ENCODE data around the gene LETMD1. TPM values are rescaled to one million over a fixed set of nuclear protein-coding genes. Genes with fewer than 3 reads are reported as not detected.

Gene LETMD1
- total and polyA plus RNA-seq, 2 of the 13 experiments (the other 11 are each of a cell fraction or from before 2014, with no cell fraction given), result 43.3 to 87.7 TPM

DNA sequence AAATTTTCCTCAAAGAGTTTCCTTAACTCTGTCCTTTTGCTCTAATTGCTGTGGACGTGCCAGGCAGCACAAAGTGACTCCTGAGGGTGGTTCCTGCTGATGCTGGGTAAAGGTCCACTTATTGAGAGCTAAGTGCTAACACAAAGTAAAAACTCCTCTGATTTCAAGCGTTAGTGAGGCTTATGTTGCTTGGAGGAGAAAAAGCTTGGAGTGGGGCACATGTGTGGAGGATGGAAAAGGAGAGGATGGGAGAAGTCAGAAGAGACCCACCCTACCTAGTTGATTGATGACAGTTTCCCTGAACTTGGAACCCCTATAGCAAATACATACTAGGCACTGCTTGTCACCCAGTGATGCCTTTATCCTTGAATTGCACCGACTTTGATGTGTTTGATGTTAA lies 11.8 kb upstream of the LETMD1 start (continued):
- TF ChIP-seq, protein P1, sequence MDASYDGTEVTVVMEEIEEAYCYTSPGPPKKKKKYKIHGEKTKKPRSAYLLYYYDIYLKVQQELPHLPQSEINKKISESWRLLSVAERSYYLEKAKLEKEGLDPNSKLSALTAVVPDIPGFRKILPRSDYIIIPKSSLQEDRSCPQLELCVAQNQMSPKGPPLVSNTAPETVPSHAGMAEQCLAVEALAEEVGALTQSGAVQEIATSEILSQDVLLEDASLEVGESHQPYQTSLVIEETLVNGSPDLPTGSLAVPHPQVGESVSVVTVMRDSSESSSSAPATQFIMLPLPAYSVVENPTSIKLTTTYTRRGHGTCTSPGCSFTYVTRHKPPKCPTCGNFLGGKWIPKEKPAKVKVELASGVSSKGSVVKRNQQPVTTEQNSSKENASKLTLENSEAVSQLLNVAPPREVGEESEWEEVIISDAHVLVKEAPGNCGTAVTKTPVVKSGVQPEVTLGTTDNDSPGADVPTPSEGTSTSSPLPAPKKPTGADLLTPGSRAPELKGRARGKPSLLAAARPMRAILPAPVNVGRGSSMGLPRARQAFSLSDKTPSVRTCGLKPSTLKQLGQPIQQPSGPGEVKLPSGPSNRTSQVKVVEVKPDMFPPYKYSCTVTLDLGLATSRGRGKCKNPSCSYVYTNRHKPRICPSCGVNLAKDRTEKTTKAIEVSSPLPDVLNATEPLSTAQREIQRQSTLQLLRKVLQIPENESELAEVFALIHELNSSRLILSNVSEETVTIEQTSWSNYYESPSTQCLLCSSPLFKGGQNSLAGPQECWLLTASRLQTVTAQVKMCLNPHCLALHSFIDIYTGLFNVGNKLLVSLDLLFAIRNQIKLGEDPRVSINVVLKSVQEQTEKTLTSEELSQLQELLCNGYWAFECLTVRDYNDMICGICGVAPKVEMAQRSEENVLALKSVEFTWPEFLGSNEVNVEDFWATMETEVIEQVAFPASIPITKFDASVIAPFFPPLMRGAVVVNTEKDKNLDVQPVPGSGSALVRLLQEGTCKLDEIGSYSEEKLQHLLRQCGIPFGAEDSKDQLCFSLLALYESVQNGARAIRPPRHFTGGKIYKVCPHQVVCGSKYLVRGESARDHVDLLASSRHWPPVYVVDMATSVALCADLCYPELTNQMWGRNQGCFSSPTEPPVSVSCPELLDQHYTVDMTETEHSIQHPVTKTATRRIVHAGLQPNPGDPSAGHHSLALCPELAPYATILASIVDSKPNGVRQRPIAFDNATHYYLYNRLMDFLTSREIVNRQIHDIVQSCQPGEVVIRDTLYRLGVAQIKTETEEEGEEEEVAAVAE (CRISPR knock-in tag; IDR thresholded peaks at IDR 0.05; ENCODE audit: borderline replicate concordance), result no peak
- TF ChIP-seq SAFB2 (CRISPR knock-in tag; IDR thresholded peaks at IDR 0.05; ENCODE audit: borderline replicate concordance, low read depth) (no peak), ZFAT (CRISPR knock-in tag; conservative IDR thresholded peaks at IDR 0.05) (no peak), RBM39 (IDR thresholded peaks at IDR 0.05; ENCODE audit: low read depth, low read length, poor library complexity, severe bottlenecking) (no peak), ZNF674 (CRISPR knock-in tag; IDR thresholded peaks at IDR 0.05; ENCODE audit: low read depth) (no peak), SAP130 (CRISPR knock-in tag; IDR thresholded peaks at IDR 0.05; ENCODE audit: low read depth) (peak; percentile 51), ZNF33B (CRISPR knock-in tag; IDR thresholded peaks at IDR 0.05) (no peak), ZNF44 (CRISPR knock-in tag; IDR thresholded peaks at IDR 0.05) (no peak), NFYB (CRISPR knock-in tag; IDR thresholded peaks at IDR 0.05) (no peak), HNRNPUL1 (IDR thresholded peaks at IDR 0.05; ENCODE audit: low read depth, low read length) (no peak), ZNF547 (CRISPR knock-in tag; IDR thresholded peaks at IDR 0.05) (no peak)
- TF ChIP-seq, protein P2, sequence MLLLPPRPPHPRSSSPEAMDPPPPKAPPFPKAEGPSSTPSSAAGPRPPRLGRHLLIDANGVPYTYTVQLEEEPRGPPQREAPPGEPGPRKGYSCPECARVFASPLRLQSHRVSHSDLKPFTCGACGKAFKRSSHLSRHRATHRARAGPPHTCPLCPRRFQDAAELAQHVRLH (CRISPR knock-in tag; IDR thresholded peaks at IDR 0.05; ENCODE audit: borderline replicate concordance, low read depth), result no peak
- TF ChIP-seq, protein P3, sequence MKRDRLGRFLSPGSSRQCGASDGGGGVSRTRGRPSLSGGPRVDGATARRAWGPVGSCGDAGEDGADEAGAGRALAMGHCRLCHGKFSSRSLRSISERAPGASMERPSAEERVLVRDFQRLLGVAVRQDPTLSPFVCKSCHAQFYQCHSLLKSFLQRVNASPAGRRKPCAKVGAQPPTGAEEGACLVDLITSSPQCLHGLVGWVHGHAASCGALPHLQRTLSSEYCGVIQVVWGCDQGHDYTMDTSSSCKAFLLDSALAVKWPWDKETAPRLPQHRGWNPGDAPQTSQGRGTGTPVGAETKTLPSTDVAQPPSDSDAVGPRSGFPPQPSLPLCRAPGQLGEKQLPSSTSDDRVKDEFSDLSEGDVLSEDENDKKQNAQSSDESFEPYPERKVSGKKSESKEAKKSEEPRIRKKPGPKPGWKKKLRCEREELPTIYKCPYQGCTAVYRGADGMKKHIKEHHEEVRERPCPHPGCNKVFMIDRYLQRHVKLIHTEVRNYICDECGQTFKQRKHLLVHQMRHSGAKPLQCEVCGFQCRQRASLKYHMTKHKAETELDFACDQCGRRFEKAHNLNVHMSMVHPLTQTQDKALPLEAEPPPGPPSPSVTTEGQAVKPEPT (CRISPR knock-in tag; IDR thresholded peaks at IDR 0.05; ENCODE audit: low read depth), result no peak
- TF ChIP-seq, protein P4, sequence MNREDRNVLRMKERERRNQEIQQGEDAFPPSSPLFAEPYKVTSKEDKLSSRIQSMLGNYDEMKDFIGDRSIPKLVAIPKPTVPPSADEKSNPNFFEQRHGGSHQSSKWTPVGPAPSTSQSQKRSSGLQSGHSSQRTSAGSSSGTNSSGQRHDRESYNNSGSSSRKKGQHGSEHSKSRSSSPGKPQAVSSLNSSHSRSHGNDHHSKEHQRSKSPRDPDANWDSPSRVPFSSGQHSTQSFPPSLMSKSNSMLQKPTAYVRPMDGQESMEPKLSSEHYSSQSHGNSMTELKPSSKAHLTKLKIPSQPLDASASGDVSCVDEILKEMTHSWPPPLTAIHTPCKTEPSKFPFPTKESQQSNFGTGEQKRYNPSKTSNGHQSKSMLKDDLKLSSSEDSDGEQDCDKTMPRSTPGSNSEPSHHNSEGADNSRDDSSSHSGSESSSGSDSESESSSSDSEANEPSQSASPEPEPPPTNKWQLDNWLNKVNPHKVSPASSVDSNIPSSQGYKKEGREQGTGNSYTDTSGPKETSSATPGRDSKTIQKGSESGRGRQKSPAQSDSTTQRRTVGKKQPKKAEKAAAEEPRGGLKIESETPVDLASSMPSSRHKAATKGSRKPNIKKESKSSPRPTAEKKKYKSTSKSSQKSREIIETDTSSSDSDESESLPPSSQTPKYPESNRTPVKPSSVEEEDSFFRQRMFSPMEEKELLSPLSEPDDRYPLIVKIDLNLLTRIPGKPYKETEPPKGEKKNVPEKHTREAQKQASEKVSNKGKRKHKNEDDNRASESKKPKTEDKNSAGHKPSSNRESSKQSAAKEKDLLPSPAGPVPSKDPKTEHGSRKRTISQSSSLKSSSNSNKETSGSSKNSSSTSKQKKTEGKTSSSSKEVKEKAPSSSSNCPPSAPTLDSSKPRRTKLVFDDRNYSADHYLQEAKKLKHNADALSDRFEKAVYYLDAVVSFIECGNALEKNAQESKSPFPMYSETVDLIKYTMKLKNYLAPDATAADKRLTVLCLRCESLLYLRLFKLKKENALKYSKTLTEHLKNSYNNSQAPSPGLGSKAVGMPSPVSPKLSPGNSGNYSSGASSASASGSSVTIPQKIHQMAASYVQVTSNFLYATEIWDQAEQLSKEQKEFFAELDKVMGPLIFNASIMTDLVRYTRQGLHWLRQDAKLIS (CRISPR knock-in tag; IDR thresholded peaks at IDR 0.05), result no peak
